Testis (tissue), 3 donors: ENCODE results near the gene KDELR3. TPM values are rescaled to one million over a fixed set of nuclear protein-coding genes. Genes with fewer than 3 reads are reported as not detected.
A peak's percentile ranks its signal among the peaks of the same experiment; 100 is the strongest.

Source experiments
- DNase-seq: peaks from one replicate; pipeline ENCODE4 v3.0.0-alpha.2; 2019
- H3K27ac ChIP-seq, 2 donors: fragments of 200-600 bp; sonication (generic); one replicate each; pipeline ENCODE4 v1.5.1; 2019
- H3K27me3 ChIP-seq: fragments of 200-600 bp; sonication (generic); one replicate; pipeline ENCODE4 v1.5.1; 2019
- H3K36me3 ChIP-seq: fragments of 200-600 bp; sonication (generic); one replicate; pipeline ENCODE4 v1.5.1; 2017; ENCODE audit warnings: low read depth; ENCODE audit errors: missing control alignments
- H3K4me1 ChIP-seq: fragments of 200-600 bp; sonication (generic); one replicate; pipeline ENCODE4 v1.5.1; 2019
- H3K4me3 ChIP-seq, 2 donors: fragments of 200-600 bp; sonication (generic); one replicate each; pipeline ENCODE4 v1.5.1; 2017 to 2019
- H3K9me3 ChIP-seq: fragments of 200-600 bp; sonication (generic); one replicate; pipeline ENCODE4 v1.5.1; 2017
- POLR2A ChIP-seq: fragments of 450-650 bp; IDR thresholded peaks from one replicate; pipeline ENCODE4 v1.6.1; 2017; ENCODE audit warnings: antibody characterized with exemption, mild to moderate bottlenecking, moderate library complexity
- WGBS, 2 donors: methylation state at CpG; one replicate each; pipeline ENCODE4 v1.1.5; 2018; 5-methylcytosine and 5-hydroxymethylcytosine counted together
- intact Hi-C: fragments of 100-400 bp; cut with DNase I; formaldehyde crosslinking; loops from one replicate; pipeline ENCODE4 v1.15.1; 2023; ENCODE audit warnings: low total_unique reads
- polyA plus RNA-seq: library from polyadenylated mRNA; stranded (reverse); fragments of 350-450 nt; fragmentation: Illumina TruSeq; extraction: RNeasy Lipid Tissue Mini Kit (QIAGEN cat#74804); gene quantifications from one replicate; pipeline ENCODE4 v1.2.3, GENCODE V29; 2014; ENCODE audit warnings: low read depth, low replicate concordance; ENCODE audit not compliant: insufficient read depth
- total RNA-seq, 2 donors: library from RNA; depleted of rRNA; stranded (reverse); fragments of >200 nt; gene quantifications; one replicate each; pipeline ENCODE4 v1.2.3, GENCODE V29; 2016
- TF ChIP-seq, protein P1 (sequence below), 3 experiments: fragments of 450-650 bp in 2 of 3; fragments of 200-600 bp in 1 of 3; sonication (generic) in 1 of 3; IDR thresholded peaks; one replicate each; pipeline ENCODE4 v1.5.1; 2016 to 2019; ENCODE audit warnings: antibody characterized with exemption in 3 of 3, mild to moderate bottlenecking in 2 of 3, moderate library complexity in 1 of 3

The KDELR3 gene
- total and polyA plus RNA-seq, 3 donors from 2014 or later: 6.7 to 10.4 (median 8.6) TPM

DNA sequence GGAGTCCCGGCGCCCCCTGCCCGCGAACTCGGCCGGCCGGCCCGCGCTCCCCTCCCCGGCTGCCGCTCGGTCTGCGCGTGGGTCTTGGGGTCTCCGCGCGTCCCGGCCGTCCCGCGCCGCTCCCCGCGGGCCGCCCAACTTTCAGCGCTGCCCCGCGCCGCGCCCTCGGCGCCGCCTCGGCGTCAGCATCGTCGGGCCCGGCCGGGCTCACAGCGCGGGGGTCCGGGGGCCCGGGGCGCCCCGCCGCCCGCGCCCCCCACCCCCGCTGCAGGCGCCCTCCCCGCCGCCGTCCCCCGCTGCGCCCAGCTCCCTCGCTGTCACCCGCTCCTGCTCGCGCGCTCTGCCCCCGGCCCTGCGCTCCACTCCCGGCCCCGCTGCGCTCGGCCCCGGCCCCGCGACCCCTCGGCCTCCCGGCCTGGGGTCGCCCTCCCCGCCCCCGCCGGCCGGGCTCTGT lies 12.8 kb upstream of the KDELR3 start, which contains the start of gene KCNJ4:
KCNJ4 (minus strand) TSS at position 124 of the 454 bp plus-strand sequence. CDS start 27,067 bp downstream, outside the sequence.
- Histone ChIP-seq H3K36me3 (no peaks in the 10 kb centered on the region), H3K9me3 (no peaks in the 10 kb centered on the region), H3K4me3 (peak within 1 kb of the TSS; percentile 47 to 53), H3K27ac (no peak within 1 kb of the TSS), H3K4me1 (no peaks in the 10 kb centered on the region), H3K27me3 (no peaks in the 10 kb centered on the region)
- DNase-seq: no peak
- WGBS, 2 donors: 0 to 5% methylated on average over 4 to 65 of the region's 76 CpGs
- intact Hi-C loops: no loop called here
- TF ChIP-seq, protein P1, sequence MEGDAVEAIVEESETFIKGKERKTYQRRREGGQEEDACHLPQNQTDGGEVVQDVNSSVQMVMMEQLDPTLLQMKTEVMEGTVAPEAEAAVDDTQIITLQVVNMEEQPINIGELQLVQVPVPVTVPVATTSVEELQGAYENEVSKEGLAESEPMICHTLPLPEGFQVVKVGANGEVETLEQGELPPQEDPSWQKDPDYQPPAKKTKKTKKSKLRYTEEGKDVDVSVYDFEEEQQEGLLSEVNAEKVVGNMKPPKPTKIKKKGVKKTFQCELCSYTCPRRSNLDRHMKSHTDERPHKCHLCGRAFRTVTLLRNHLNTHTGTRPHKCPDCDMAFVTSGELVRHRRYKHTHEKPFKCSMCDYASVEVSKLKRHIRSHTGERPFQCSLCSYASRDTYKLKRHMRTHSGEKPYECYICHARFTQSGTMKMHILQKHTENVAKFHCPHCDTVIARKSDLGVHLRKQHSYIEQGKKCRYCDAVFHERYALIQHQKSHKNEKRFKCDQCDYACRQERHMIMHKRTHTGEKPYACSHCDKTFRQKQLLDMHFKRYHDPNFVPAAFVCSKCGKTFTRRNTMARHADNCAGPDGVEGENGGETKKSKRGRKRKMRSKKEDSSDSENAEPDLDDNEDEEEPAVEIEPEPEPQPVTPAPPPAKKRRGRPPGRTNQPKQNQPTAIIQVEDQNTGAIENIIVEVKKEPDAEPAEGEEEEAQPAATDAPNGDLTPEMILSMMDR (IDR thresholded peaks at IDR 0.05): no peak
- TF ChIP-seq POLR2A: no peak

GRCh38 chr22:38455530-38456271 lies 12.2 kb upstream of the KDELR3 start:
- TF ChIP-seq POLR2A: no peak
- peak overlapping the region; percentile 47 to 53 for H3K4me3 ChIP-seq
- DNase-seq: peak; percentile 59
- H3K36me3 ChIP-seq: no peaks in the 10 kb centered on the region
- H3K9me3 ChIP-seq: no peaks in the 10 kb centered on the region
- H3K27ac ChIP-seq: no peak overlapping the region
- intact Hi-C loops: no loop called here
- H3K4me1 ChIP-seq: no peaks in the 10 kb centered on the region
- H3K27me3 ChIP-seq: no peaks in the 10 kb centered on the region
- 1% methylated on average over 27 to 48 of the region's 90 CpGs for WGBS, 2 donors

DNA sequence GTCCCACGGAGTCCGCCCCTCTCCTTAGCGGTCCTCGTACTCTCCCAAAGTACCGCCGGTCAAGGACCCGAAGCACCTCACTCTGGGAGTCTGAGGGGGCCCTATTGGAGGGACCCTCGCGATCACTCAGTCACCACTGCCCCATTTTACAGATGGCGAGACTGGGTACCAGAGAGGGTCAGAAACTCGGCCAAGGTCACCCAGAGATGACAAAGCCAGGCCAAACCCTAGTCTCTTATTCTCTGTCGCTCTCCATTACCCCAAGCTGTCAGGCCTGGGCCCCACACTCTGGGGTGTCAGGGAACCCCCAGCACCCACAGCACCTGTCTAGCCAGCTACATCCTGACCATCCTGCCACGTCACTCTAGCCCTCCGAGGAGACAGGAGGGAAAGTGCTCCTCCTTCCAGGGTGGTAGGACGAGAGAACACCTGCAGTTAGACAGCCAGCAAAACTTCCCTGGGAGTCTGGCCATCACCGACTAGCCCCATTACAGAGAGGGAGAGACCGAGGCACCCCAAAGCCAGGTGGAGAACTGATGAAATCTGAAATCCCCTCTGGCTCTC lies 11.5 kb upstream of the KDELR3 start:
- H3K27me3 ChIP-seq: no peaks in the 10 kb centered on the region
- H3K9me3 ChIP-seq: no peaks in the 10 kb centered on the region
- H3K4me3 ChIP-seq: peak overlapping the region in 1 of 2 donors; percentile 20
- DNase-seq: no peak
- no peaks in the 10 kb centered on the region for H3K36me3 ChIP-seq
- TF ChIP-seq POLR2A: no peak
- TF ChIP-seq, protein P1 (IDR thresholded peaks at IDR 0.05): no peak
- 53 to 55% methylated on average over 4 to 17 of the region's 17 CpGs for WGBS, 2 donors
- H3K27ac ChIP-seq: no peak overlapping the region
- H3K4me1 ChIP-seq: peaks cover under 1% of the 10 kb centered on the region
- intact Hi-C loops: no loop called here

DNA sequence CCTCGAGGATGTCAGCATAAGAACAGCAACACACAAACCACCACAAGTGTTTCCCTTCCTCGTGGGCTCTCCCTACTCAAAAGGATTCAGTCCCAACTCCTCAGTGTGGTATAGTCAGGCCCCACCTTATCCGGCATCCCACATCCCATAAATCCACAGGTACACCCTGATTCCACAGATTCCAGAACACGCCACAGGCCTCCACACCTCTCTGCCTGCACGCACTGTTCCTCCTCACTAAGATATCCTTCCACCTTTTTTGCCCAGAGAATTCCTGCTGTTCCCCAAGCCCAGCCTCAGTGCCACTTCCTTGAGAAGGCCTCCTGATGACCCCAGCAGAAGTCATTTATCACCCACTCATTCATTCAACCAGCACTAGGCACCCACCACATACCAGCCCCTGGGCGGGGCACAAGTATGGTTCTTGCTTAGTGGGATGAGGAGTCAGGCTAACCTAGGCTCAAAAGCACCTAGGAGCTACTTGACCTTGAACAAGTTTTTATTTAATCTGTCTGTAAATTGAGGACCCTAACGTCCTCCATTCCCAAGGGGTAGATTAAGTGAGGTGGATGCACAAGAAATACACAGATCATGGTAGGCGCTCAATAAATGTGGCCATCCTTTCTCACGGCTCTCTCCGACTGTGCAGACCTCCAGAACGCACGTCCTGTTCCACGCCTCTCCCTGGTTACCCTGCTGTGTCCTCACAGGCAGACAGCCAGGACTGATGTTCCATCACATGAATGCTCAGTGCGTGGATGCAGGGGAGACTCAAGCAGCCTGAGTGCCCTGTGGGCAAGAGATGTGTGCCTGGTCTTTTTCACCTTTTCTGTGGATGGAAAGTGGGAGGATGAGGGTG lies 10.8 kb upstream of the KDELR3 start:
- Histone ChIP-seq H3K27ac (no peak overlapping the region), H3K36me3 (no peaks in the 10 kb centered on the region), H3K4me3 (no peak overlapping the region), H3K9me3 (no peaks in the 10 kb centered on the region), H3K4me1 (peaks cover 6% of the 10 kb centered on the region), H3K27me3 (no peaks in the 10 kb centered on the region)
- no peak for TF ChIP-seq POLR2A
- TF ChIP-seq, protein P1 (IDR thresholded peaks at IDR 0.05): no peak
- 64 to 71% methylated on average over 14 of the region's 14 CpGs for WGBS, 2 donors
- DNase-seq: peak; percentile 51
- intact Hi-C loops: no loop called here

DNA sequence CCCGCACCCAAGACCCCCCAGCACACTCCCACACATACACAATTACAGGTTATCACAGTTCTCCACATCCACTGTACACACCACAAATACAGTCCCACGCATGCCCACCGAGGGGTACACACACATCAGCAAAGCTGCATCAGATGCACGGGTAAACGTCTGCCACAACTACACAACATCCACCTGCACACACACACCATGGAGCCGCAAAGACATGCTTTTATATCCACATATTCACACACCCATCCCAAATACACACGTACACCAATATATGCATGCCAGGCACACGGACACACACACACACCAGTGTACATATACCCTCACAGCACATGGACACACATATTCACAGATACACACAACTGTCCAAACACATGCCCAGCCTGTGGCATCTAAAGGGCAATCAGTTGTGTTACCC lies 7.5 kb upstream of the KDELR3 start:
- Histone ChIP-seq H3K36me3 (no peaks in the 10 kb centered on the region), H3K4me3 (no peak overlapping the region)
- WGBS, 2 donors: 61 to 66% methylated on average over 8 of the region's 8 CpGs

More for the DNA sequence above, 7.5 kb upstream of the KDELR3 start:
- DNase-seq: no peak
- H3K27ac ChIP-seq: no peak overlapping the region
- intact Hi-C loops: no loop called here
- H3K4me1 ChIP-seq: peaks cover 6% of the 10 kb centered on the region
- H3K27me3 ChIP-seq: no peaks in the 10 kb centered on the region
- no peaks in the 10 kb centered on the region for H3K9me3 ChIP-seq
- no peak for TF ChIP-seq POLR2A
- TF ChIP-seq, protein P1 (IDR thresholded peaks at IDR 0.05): no peak
